Measurements from ENCODE around the gene PKNOX2.

Gene PKNOX2

GRCh38 chr11:125148011-125148410, 16.5 kb upstream of the PKNOX2 start:
- no peak for DNase-seq (ENCODE audit: low read depth, low spot score)
- H3K4me3 ChIP-seq (ENCODE audit: low read depth, low read length): no peak overlapping the region
- no peak for TF ChIP-seq CTCF (IDR thresholded peaks at IDR 0.05; ENCODE audit: insufficient read depth, low read length, missing control alignments)
- ChIA-PET POLR2A (no interaction called here), CTCF (interaction anchor here (1.3 to 7.2 kb wide), 4 partner anchors 7 to 197 kb away, joined by 3 to 63 read pairs (median 9); no protein-coding TSS in a partner anchor)

DNA sequence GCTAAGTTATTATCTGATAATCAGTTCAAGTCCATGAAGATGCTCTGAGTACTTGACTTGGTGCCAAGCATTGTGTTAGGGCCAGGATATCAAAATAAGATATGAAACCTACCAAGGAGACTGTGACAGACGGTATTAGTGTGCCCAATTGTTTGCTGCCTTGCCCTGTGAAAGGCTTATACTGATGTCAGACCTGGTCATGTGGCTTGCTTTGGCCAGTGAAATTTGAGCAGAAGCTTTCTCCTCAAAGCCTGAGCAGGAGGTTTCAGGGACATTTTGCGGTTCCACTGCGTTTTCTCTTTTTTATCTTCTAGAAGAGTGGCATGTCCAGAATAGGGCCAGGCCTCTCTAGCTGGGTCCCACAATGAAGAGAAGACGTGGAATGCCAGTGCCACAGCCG, 15.8 kb upstream of the PKNOX2 start:
- no peak for TF ChIP-seq CTCF (IDR thresholded peaks at IDR 0.05; ENCODE audit: insufficient read depth, low read length, missing control alignments)
- ChIA-PET POLR2A (no interaction called here), CTCF (interaction anchor here (1.1 to 7.2 kb wide), 5 partner anchors 7 to 200 kb away, joined by 3 to 63 read pairs (median 6); no protein-coding TSS in a partner anchor)
- DNase-seq (ENCODE audit: low read depth, low spot score): no peak
- H3K4me3 ChIP-seq (ENCODE audit: low read depth, low read length): no peak overlapping the region

DNA sequence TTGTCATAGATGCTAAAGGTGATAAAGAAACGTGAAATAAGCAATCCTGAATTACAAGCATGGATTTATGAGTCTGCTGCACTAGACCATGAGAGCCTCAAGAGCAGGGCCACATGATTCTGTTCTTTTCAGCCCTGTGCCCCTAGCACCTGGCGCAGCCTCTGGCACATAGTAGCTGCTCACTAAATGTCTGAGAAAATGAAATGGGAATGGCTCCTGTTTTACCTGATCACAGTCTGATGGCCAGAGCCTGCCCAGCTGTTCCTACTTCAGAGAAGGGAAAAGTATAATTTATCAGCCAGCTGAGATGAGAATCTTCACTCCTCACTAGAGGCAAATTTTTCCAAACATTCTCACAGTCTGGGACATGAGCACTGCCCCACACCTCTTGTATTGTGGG, 10.7 kb upstream of the PKNOX2 start:
- H3K4me3 ChIP-seq (ENCODE audit: low read depth, low read length): no peak overlapping the region

GRCh38 chr11:125154378-125155099, 10.0 kb upstream of the PKNOX2 start:
- H3K4me3 ChIP-seq (ENCODE audit: low read depth, low read length): no peak overlapping the region
- no peak for TF ChIP-seq CTCF (IDR thresholded peaks at IDR 0.05; ENCODE audit: insufficient read depth, low read length, missing control alignments)
- DNase-seq (ENCODE audit: low read depth, low spot score): no peak
- POLR2A ChIA-PET: no interaction called here
- CTCF ChIA-PET: interaction anchor here (1.5 to 7.2 kb wide), 3 partner anchors 13 to 193 kb away, joined by 3 to 63 read pairs (median 6); no protein-coding TSS in a partner anchor

More for the DNA sequence above, 10.7 kb upstream of the PKNOX2 start:
- CTCF ChIA-PET: interaction anchor here (1.5 to 7.2 kb wide), 3 partner anchors 13 to 194 kb away, joined by 3 to 63 read pairs (median 6); no protein-coding TSS in a partner anchor
- no peak for DNase-seq (ENCODE audit: low read depth, low spot score)
- POLR2A ChIA-PET: no interaction called here
- TF ChIP-seq CTCF (IDR thresholded peaks at IDR 0.05; ENCODE audit: insufficient read depth, low read length, missing control alignments): no peak

DNA sequence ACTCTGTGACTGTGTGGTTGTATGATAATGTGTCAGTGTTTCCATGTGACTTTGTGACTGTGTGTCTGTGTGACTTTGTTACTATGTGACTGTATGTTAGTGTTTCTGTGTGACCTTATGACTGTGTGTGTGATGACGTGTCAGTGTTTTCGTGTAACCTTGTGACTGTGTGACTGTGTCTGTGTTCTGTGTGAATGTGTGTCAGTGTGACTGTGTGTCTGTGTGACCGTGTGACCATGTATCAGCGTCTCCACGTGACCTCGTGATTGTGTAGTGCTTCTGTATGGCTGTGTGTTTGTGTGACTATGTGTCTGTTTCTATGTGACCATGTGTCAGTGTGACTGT, 9.5 kb upstream of the PKNOX2 start:
- no peak overlapping the region for H3K4me3 ChIP-seq (ENCODE audit: low read depth, low read length)
- ChIA-PET CTCF (interaction anchor here (2.2 to 7.2 kb wide), 2 partner anchors 14 to 193 kb away, joined by 6 to 63 read pairs; no protein-coding TSS in a partner anchor), POLR2A (no interaction called here)
- no peak for TF ChIP-seq CTCF (IDR thresholded peaks at IDR 0.05; ENCODE audit: insufficient read depth, low read length, missing control alignments)
- DNase-seq (ENCODE audit: low read depth, low spot score): no peak

DNA sequence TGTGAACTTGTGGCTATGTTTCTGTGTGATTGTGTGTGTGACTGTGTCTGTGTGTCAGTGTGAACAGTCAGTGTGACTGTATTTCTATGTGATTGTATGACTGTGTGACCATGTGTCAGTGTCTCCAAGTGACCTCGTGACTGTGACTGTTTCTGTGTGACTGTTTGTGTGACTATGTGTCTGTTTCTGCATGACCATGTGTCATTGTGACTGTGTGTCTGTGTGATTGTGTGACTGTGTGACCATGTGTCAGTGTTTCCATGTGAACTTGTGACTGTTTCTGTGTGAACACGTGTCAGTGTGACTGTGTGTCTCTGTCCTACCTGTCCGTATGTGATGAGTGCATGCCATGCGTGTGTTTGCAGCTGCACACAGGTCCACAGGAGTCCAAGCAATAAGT, 8.8 kb upstream of the PKNOX2 start:
- DNase-seq (ENCODE audit: low read depth, low spot score): no peak
- H3K4me3 ChIP-seq (ENCODE audit: low read depth, low read length): no peak overlapping the region
- ChIA-PET CTCF (interaction anchor here (7.2 kb wide), 1 partner anchor 13 kb away, joined by 52 read pairs; no protein-coding TSS in a partner anchor), POLR2A (no interaction called here)
- no peak for TF ChIP-seq CTCF (IDR thresholded peaks at IDR 0.05; ENCODE audit: insufficient read depth, low read length, missing control alignments)
